NAMALWA (cell line): ENCODE measurements around the gene SP2.

Experiments used
- DNase-seq: peaks from one replicate; pipeline ENCODE4 v3.0.0-alpha.2; 2015; ENCODE audit warnings: low spot score

The SP2 gene

DNA sequence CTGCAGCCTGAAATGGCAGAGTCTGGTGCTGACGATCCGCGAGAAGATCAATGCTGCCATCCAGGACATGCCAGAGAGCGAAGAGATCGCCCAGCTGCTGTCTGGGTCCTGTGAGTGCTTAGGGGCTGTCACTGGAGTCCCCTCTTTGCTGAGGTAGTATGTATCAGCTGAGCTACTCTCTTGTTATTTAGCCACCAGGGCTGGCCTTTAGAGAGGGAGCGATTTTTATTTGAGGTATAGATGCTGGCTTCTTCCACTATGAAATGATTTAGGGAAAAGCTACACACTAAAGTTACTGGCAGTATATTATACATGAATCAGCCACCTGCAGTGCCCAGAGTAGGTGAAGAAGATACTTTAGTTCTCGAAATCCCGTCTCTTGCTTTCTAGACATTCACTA is 77.5 kb downstream of the SP2 start:
- DNase-seq, result no peak

DNA sequence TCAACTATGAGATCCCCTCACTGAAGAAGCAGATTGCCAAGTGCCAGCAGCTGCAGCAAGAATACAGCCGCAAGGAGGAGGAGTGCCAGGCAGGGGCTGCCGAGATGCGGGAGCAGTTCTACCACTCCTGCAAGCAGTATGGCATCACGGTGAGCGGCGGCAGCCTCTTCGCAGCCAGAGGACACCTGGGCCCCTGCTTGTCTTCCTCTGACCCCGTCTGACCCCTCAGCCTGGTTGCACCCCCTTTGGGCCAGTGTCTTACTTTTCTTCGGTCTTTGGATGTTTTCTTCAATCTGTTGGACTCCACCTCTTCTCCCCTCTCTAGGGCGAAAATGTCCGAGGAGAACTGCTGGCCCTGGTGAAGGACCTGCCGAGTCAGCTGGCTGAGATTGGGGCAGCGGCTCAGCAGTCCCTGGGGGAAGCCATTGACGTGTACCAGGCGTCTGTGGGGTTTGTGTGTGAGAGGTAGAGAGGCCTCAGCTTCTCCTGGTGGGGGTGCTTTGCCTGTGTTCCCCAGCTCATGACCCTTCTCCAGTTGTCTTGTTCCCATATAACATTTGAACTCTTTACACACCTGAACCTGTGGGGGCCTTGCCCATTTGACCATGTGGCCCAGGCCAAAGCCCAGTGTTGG is 79.3 kb downstream of the SP2 start:
- DNase-seq, result no peak

DNA sequence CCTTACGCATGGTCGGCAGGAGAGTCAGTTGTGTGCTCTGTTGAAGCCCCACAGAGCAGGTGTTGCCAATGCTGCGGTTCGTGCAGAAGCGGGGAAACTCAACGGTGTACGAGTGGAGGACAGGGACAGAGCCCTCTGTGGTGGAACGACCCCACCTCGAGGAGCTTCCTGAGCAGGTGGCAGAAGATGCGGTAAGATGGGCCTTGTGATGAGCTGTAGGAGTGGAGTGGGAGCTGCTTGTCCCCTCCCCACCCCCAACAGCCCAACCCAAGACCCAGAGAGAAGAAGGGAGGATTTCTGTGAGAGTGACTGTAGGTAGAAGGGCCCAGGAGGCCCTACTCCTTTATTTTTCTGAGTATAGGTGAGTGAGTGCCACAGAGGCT is 79.8 kb downstream of the SP2 start:
- DNase-seq, result no peak

DNA sequence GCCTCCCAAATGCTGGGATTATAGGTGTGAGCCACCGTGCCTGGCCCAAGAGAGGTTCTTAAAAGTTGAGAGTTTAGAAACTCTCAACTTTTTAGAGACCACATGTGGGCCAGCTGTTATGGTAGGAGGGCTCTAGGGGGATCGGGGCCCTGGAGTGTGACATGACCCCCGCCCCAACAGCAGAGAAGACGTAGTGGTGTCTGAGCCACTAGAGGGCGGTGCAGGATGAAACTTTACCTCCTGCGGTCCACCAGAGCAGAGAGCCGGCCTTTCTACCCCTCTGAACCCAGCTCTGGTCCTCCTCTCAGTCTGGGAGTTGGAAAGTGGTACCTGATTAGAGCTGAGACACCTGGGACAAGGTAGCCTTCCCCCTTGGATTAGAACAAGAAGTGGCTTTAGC is 82.3 kb downstream of the SP2 start:
- DNase-seq, result peak; percentile 78
